IMR-90 (cell line): ENCODE results near the gene MARCHF2. TPM values are rescaled to one million over a fixed set of nuclear protein-coding genes. Genes with fewer than 3 reads are reported as not detected.
A peak's percentile ranks its signal among the peaks of the same experiment; 100 is the strongest.

ENCODE experiments used
- ATAC-seq: fragments of 200-7000 bp; cut with Tn5 transposase; 2 replicates; pipeline ENCODE4 v1.9.1; 2020; ENCODE audit warnings: low read depth, mild to moderate bottlenecking, moderate library complexity
- BruUV-seq: library from RNA; stranded (reverse); fragments of 400-500 nt; replicated peaks from 2 replicates; lab custom pipeline; 2021; lab: Mats Ljungman, UMichigan
- CTCF ChIA-PET: fragments of 300-600 bp; formaldehyde crosslinking; extraction: SDS; loops from one replicate; lab custom pipeline; 2021; ENCODE audit warnings: antibody characterized with exemption; lab: Yijun Ruan, JAX
- POLR2A ChIA-PET: fragments of 300-600 bp; sonication (Branson Sonifier 250); formaldehyde crosslinking; loops from one replicate; lab custom pipeline; 2022; ENCODE audit warnings: antibody characterized with exemption; ENCODE audit not compliant: unreplicated experiment; lab: Charles Lee
- DNase-seq: peaks from one replicate; pipeline ENCODE4 v3.0.0; 2013
- H2AFZ ChIP-seq: replicated peaks from 2 replicates; pipeline ENCODE3; 2013; ENCODE audit warnings: low read length, mild to moderate bottlenecking; ENCODE audit not compliant: poor library complexity
- H2AK5ac ChIP-seq: 2 replicates; pipeline ENCODE4 v1.6.1; 2013; ENCODE audit warnings: low read depth, low read length, inconsistent platforms
- H2AK9ac ChIP-seq: replicated peaks from 2 replicates; pipeline ENCODE3; 2013; ENCODE audit warnings: mild to moderate bottlenecking, low read depth, low read length, moderate library complexity; ENCODE audit not compliant: poor library complexity
- H2BK120ac ChIP-seq: 2 replicates; pipeline ENCODE4 v1.6.1; 2013; ENCODE audit warnings: low read depth, low read length, inconsistent platforms
- H2BK15ac ChIP-seq: 3 replicates; pipeline ENCODE4 v1.6.1; 2013; ENCODE audit warnings: low read depth, low read length, inconsistent platforms
- H2BK20ac ChIP-seq: 2 replicates; pipeline ENCODE4 v1.6.1; 2013; ENCODE audit warnings: low read depth, mild to moderate bottlenecking, inconsistent platforms, low read length, moderate library complexity
- H2BK5ac ChIP-seq: 2 replicates; pipeline ENCODE4 v1.6.1; 2013; ENCODE audit warnings: mild to moderate bottlenecking, low read depth, low read length, inconsistent platforms; ENCODE audit not compliant: poor library complexity, severe bottlenecking
- H3K14ac ChIP-seq: replicated peaks from 2 replicates; pipeline ENCODE4 v1.6.1; 2013; ENCODE audit warnings: low read depth, low read length, inconsistent platforms
- H3K18ac ChIP-seq: 2 replicates; pipeline ENCODE4 v1.6.1; 2013; ENCODE audit warnings: low read depth, low read length, control low read depth
- H3K23ac ChIP-seq: 2 replicates; pipeline ENCODE4 v1.6.1; 2013; ENCODE audit warnings: low read depth, low read length, inconsistent platforms
- H3K27ac ChIP-seq: 2 replicates; pipeline ENCODE4 v1.5.1; 2013; ENCODE audit warnings: mild to moderate bottlenecking, control low read depth, low read length; ENCODE audit not compliant: insufficient read depth
- H3K27me3 ChIP-seq: 2 replicates; pipeline ENCODE4 v1.6.1; 2013; ENCODE audit warnings: low read length; ENCODE audit not compliant: control insufficient read depth, insufficient read depth
- H3K36me3 ChIP-seq: 2 replicates; pipeline ENCODE4 v1.6.1; 2013; ENCODE audit warnings: low read length, mixed read lengths; ENCODE audit not compliant: control insufficient read depth, insufficient read depth
- H3K4ac ChIP-seq: 2 replicates; pipeline ENCODE4 v1.6.1; 2013; ENCODE audit warnings: low read depth, low read length, inconsistent platforms
- H3K4me1 ChIP-seq: 2 replicates; pipeline ENCODE4 v1.6.1; 2013; ENCODE audit warnings: low read length, mixed read lengths; ENCODE audit not compliant: control insufficient read depth, insufficient read depth
- H3K4me2 ChIP-seq: 2 replicates; pipeline ENCODE4 v1.6.1; 2013; ENCODE audit warnings: low read depth, mild to moderate bottlenecking, control low read depth, low read length, moderate library complexity
- H3K4me3 ChIP-seq: 2 replicates; pipeline ENCODE4 v1.5.1; 2013; ENCODE audit warnings: low read depth, mild to moderate bottlenecking, control low read depth, low read length, moderate library complexity; ENCODE audit not compliant: insufficient read depth
- H3K56ac ChIP-seq: 2 replicates; pipeline ENCODE4 v1.6.1; 2013; ENCODE audit warnings: low read length, inconsistent platforms; ENCODE audit not compliant: insufficient read depth; ENCODE audit errors: extremely low read depth
- H3K79me1 ChIP-seq, 2 experiments: 2 replicates each; pipeline ENCODE4 v1.6.1; 2013; ENCODE audit warnings: low read length in 2 of 2, inconsistent platforms in 1 of 2, low read depth in 1 of 2
- H3K9ac ChIP-seq: 2 replicates; pipeline ENCODE4 v1.6.1; 2013; ENCODE audit warnings: low read depth, low read length, control low read depth
- H3K9me1 ChIP-seq: 2 replicates; pipeline ENCODE4 v1.6.1; 2013; ENCODE audit warnings: low read length, inconsistent platforms; ENCODE audit not compliant: insufficient read depth
- H3K9me3 ChIP-seq: 2 replicates; pipeline ENCODE4 v1.6.1; 2013; ENCODE audit warnings: low read length; ENCODE audit not compliant: control insufficient read depth, insufficient read depth
- H4K20me1 ChIP-seq: 2 replicates; pipeline ENCODE4 v1.6.1; 2013; ENCODE audit warnings: low read length, inconsistent platforms; ENCODE audit not compliant: insufficient read depth
- H4K5ac ChIP-seq: 2 replicates; pipeline ENCODE4 v1.6.1; 2013; ENCODE audit warnings: mild to moderate bottlenecking, low read depth, low read length, control low read depth
- H4K8ac ChIP-seq, 2 experiments: 2 replicates each; pipeline ENCODE4 v1.6.1; 2013; ENCODE audit warnings: low read depth in 2 of 2, low read length in 2 of 2, control low read depth in 1 of 2, inconsistent platforms in 1 of 2
- H4K91ac ChIP-seq: 2 replicates; pipeline ENCODE4 v1.6.1; 2013; ENCODE audit warnings: low read depth, low read length, inconsistent platforms; ENCODE audit not compliant: insufficient read depth
- CEBPB ChIP-seq: IDR thresholded peaks from 2 replicates; pipeline ENCODE4 v1.6.1; 2012; ENCODE audit warnings: low read depth, low read length, improper control_type of control experiment
- WGBS, 2 experiments: methylation state at CpG; one replicate each; pipeline versions ENCODE4 v1.1.5 to v1.1.7; 2013; ENCODE audit warnings: missing lambda C conversion rate in 2 of 2; ENCODE audit not compliant: insufficient read length in 1 of 2; ENCODE audit errors: extremely low coverage in 2 of 2; 5-methylcytosine and 5-hydroxymethylcytosine counted together
- dilution Hi-C: fragments of 300-500 bp; cut with HindIII; formaldehyde crosslinking; loops from one replicate; pipeline ENCODE4 v1.14.3; 2018; ENCODE audit warnings: low sequenced_read_pairs; ENCODE audit not compliant: unreplicated experiment
- in situ Hi-C: fragments of 300-500 bp; cut with MboI; formaldehyde crosslinking; loops from 3 replicates; pipeline ENCODE4 v1.14.3; 2019; ENCODE audit warnings: low sequenced_read_pairs, inconsistent platforms, mixed read lengths
- intact Hi-C: fragments of 100-400 bp; cut with micrococcal nuclease; formaldehyde crosslinking; loops from 2 replicates; pipeline ENCODE4 v1.10.0; 2022
- polyA plus RNA-seq, 3 experiments: library from polyadenylated mRNA; depleted of rRNA; stranded (reverse); fragments of >200 nt; gene quantifications; 2 replicates each; pipeline ENCODE4 v1.2.3, GENCODE V29; 2012; ENCODE audit warnings: low replicate concordance in 1 of 3
- total RNA-seq: library from RNA; depleted of rRNA; stranded (reverse); fragments of >200 nt; gene quantifications from 2 replicates; pipeline ENCODE4 v1.2.3, GENCODE V29; 2012

MARCHF2 gene
- total and polyA plus RNA-seq, 2 of the 4 experiments (the other 2 are of a cell fraction): 33.8 to 58.8 TPM

DNA sequence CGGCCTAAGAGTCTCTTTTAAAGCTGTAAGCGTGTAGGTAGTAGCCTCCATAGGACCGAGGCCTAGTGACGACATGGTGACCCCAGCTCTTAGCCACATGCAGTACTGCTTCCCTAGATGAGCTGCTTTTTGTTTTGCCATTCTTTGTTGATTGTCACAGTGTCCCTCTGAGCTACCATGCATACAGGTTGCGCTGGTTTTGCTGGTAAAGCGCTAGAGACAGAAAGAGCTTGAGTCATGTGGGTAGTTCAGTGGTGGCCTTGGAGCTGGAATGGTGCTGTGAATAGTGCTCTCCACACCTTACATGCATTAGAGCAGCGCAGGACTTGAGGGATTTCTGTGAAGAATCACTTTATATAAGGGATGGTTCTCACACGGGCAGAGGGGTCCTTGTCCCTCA lies 36.7 kb downstream of the MARCHF2 start:
- H3K56ac ChIP-seq: no peak overlapping the region
- peaks cover 96% of the 10 kb centered on the region for H4K20me1 ChIP-seq
- no peak overlapping the region for H3K18ac ChIP-seq
- dilution Hi-C loops (no loop called here), intact Hi-C loops (loop anchor here (5.0 kb wide), 1 partner anchor 38 kb away; the partner anchor contains the start of gene MARCHF2), in situ Hi-C loops (no loop called here)
- no peak overlapping the region for H3K4ac ChIP-seq
- no peak for TF ChIP-seq CEBPB
- no peak overlapping the region for H2BK15ac ChIP-seq
- DNase-seq (no peak), ATAC-seq (no peak)
- CTCF ChIA-PET: no interaction called here
- no peak overlapping the region for H3K4me3 ChIP-seq
- peak overlapping the region; percentile 26; the same call in 1 of the 2 replicates for H3K4me2 ChIP-seq
- no peak overlapping the region for H4K8ac ChIP-seq
- H3K23ac ChIP-seq: peak overlapping the region; percentile 71
- POLR2A ChIA-PET: no interaction called here
- H2AFZ ChIP-seq: no peak overlapping the region
- H3K14ac ChIP-seq: 0 out of 2 replicates have a peak overlapping the region, but pooled peaks have one; percentile 22
- peaks cover 36% of the 10 kb centered on the region for H3K9me1 ChIP-seq
- H3K4me1 ChIP-seq: peaks cover 15% of the 10 kb centered on the region
- peaks cover 0 to 75% of the 10 kb centered on the region in 2 experiments; a peak in 2 of 4 replicates for H3K79me1 ChIP-seq
- H4K5ac ChIP-seq: no peak overlapping the region
- no peak overlapping the region for H2AK9ac ChIP-seq
- H3K27me3 ChIP-seq: no peaks in the 10 kb centered on the region
- no peak overlapping the region for H3K27ac ChIP-seq
- no CpG with 5 or more reads among the region's 8 CpGs for WGBS, 2 experiments
- BruUV-seq: no TSS peak
- H2AK5ac ChIP-seq: no peak overlapping the region
- no peak overlapping the region for H2BK20ac ChIP-seq
- no peak overlapping the region for H2BK120ac ChIP-seq
- H2BK5ac ChIP-seq: no peak overlapping the region
- H4K91ac ChIP-seq: no peak overlapping the region
- no peak overlapping the region for H3K9ac ChIP-seq
- H3K9me3 ChIP-seq: no peaks in the 10 kb centered on the region
- peaks cover 11% of the 10 kb centered on the region for H3K36me3 ChIP-seq
